Panc1 (cell line): ENCODE measurements around the gene ACCS. TPM values are rescaled to one million over a fixed set of nuclear protein-coding genes. Genes with fewer than 3 reads are reported as not detected.
A peak's percentile ranks its signal among the peaks of the same experiment; 100 is the strongest.

Experiments used
- ATAC-seq: fragments of 200-7000 bp; cut with Tn5 transposase; 2 replicates; pipeline ENCODE4 v1.9.1; 2020; ENCODE audit warnings: mild to moderate bottlenecking, moderate library complexity
- BruUV-seq: library from RNA; stranded (reverse); fragments of 400-500 nt; replicated peaks from 2 replicates; lab custom pipeline; 2021; lab: Mats Ljungman, UMichigan
- CTCF ChIA-PET: fragments of 300-600 bp; sonication (Branson Sonifier 250); formaldehyde crosslinking; loops from one replicate; lab custom pipeline; 2022; ENCODE audit warnings: antibody characterized with exemption; lab: Charles Lee
- POLR2A ChIA-PET: fragments of 300-600 bp; sonication (Branson Sonifier 250); formaldehyde crosslinking; loops from one replicate; lab custom pipeline; 2022; ENCODE audit warnings: antibody characterized with exemption; lab: Charles Lee
- DNase-seq: peaks from one replicate; pipeline ENCODE4 v3.0.0-alpha.2; 2010; ENCODE audit warnings: low read depth, low spot score
- H3K27ac ChIP-seq: 2 replicates; pipeline ENCODE4 v1.5.1; 2011; ENCODE audit warnings: mild to moderate bottlenecking, low read length, inconsistent platforms
- H3K27me3 ChIP-seq: fragments of 200-500 bp; sonication (Bioruptor generic); 2 replicates; pipeline ENCODE4 v1.6.0; 2014; ENCODE audit warnings: low read length, inconsistent platforms; ENCODE audit not compliant: control insufficient read depth, insufficient read depth
- H3K36me3 ChIP-seq: fragments of 200-500 bp; sonication (Bioruptor generic); 2 replicates; pipeline ENCODE4 v1.5.1; 2014; ENCODE audit warnings: inconsistent platforms, mild to moderate bottlenecking, low read length, moderate library complexity; ENCODE audit not compliant: control insufficient read depth, insufficient read depth
- H3K4me1 ChIP-seq: 2 replicates; pipeline ENCODE4 v1.5.1; 2011; ENCODE audit warnings: inconsistent platforms, mild to moderate bottlenecking, low read length, moderate library complexity; ENCODE audit not compliant: control insufficient read depth, insufficient read depth
- H3K4me3 ChIP-seq, 2 experiments: 2 replicates each; pipeline ENCODE4 v1.5.1; 2011 to 2012; ENCODE audit warnings: low read depth in 2 of 2, low read length in 2 of 2, mild to moderate bottlenecking in 2 of 2, inconsistent platforms in 1 of 2, moderate library complexity in 1 of 2
- H3K9me3 ChIP-seq: fragments of 200-500 bp; sonication (Bioruptor generic); 2 replicates; pipeline ENCODE4 v1.5.1; 2014; ENCODE audit warnings: low read depth, mild to moderate bottlenecking, inconsistent platforms, low read length, moderate library complexity; ENCODE audit not compliant: control insufficient read depth, insufficient read depth
- POLR2AphosphoS5 ChIP-seq: IDR thresholded peaks from 2 replicates; pipeline ENCODE4 v1.6.1; 2012; ENCODE audit warnings: mild to moderate bottlenecking, low read depth, low read length, moderate library complexity
- SIN3A ChIP-seq: IDR thresholded peaks from 2 replicates; pipeline ENCODE4 v1.6.1; 2012; ENCODE audit warnings: low read depth, mild to moderate bottlenecking, low read length, moderate library complexity, borderline replicate concordance; ENCODE audit not compliant: insufficient read depth
- TCF7L2 ChIP-seq: IDR thresholded peaks from 2 replicates; pipeline ENCODE4 v1.6.1; 2011; ENCODE audit warnings: mild to moderate bottlenecking, low read depth, low read length, inconsistent platforms
- in situ Hi-C: cut with HindIII; loops from 2 replicates; pipeline ENCODE4 v1.10.0; 2016; ENCODE audit warnings: low sequenced_read_pairs, low pct_unique_long_range_greater_than_20kb
- intact Hi-C: fragments of 100-400 bp; cut with micrococcal nuclease; formaldehyde crosslinking; loops from one replicate; pipeline ENCODE4 v1.10.0; 2022; ENCODE audit not compliant: unreplicated experiment
- total RNA-seq: library from RNA; stranded (reverse); gene quantifications from one replicate; pipeline ENCODE4 v1.2.1, GENCODE V29; 2021; ENCODE audit not compliant: unreplicated experiment
- TF ChIP-seq, protein P1 (sequence below), 2 experiments: IDR thresholded peaks; 2 replicates each; pipeline ENCODE4 v1.6.1; 2011 to 2012; ENCODE audit warnings: low read depth in 2 of 2, control low read depth in 1 of 2, low read length in 1 of 2, mild to moderate bottlenecking in 1 of 2, moderate library complexity in 1 of 2; ENCODE audit not compliant: insufficient read depth in 1 of 2
- TF ChIP-seq, protein P2 (sequence below): fragments of 450-650 bp; IDR thresholded peaks from 2 replicates; pipeline ENCODE4 v1.5.1; 2017; ENCODE audit warnings: mild to moderate bottlenecking

The ACCS gene
- total RNA-seq, 1 experiment from 2014 or later: 38.0 TPM

DNA sequence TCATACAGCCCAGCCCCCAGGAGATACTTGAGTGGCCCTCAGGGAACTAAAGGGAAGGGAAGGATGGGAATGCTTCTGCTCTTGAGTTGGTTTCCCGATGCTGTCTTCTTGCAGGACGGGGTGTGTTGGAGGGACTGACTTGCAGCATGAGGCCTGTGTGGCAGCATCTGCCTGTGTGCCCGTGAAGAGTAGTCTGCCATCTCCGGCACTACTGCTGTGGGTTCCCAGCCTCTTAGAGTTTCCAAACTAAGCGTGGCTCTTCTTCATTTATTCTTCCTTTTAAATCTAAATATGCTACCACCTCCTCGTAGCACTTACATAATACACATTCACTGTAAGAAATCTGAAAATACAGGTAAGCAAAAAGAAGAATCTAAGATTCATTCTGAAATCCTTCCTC is 42.2 kb downstream of the ACCS start:
- no TSS peak for BruUV-seq
- TF ChIP-seq POLR2AphosphoS5: no peak
- no peak for TF ChIP-seq TCF7L2
- no peak for TF ChIP-seq SIN3A
- TF ChIP-seq, protein P1, sequence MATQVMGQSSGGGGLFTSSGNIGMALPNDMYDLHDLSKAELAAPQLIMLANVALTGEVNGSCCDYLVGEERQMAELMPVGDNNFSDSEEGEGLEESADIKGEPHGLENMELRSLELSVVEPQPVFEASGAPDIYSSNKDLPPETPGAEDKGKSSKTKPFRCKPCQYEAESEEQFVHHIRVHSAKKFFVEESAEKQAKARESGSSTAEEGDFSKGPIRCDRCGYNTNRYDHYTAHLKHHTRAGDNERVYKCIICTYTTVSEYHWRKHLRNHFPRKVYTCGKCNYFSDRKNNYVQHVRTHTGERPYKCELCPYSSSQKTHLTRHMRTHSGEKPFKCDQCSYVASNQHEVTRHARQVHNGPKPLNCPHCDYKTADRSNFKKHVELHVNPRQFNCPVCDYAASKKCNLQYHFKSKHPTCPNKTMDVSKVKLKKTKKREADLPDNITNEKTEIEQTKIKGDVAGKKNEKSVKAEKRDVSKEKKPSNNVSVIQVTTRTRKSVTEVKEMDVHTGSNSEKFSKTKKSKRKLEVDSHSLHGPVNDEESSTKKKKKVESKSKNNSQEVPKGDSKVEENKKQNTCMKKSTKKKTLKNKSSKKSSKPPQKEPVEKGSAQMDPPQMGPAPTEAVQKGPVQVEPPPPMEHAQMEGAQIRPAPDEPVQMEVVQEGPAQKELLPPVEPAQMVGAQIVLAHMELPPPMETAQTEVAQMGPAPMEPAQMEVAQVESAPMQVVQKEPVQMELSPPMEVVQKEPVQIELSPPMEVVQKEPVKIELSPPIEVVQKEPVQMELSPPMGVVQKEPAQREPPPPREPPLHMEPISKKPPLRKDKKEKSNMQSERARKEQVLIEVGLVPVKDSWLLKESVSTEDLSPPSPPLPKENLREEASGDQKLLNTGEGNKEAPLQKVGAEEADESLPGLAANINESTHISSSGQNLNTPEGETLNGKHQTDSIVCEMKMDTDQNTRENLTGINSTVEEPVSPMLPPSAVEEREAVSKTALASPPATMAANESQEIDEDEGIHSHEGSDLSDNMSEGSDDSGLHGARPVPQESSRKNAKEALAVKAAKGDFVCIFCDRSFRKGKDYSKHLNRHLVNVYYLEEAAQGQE (IDR thresholded peaks at IDR 0.05; ENCODE audit: insufficient read depth in 1 of 2, low read depth in 2 of 2, low read length in 1 of 2): no peak
- Histone ChIP-seq H3K4me3 (no peak overlapping the region), H3K27ac (no peak overlapping the region), H3K4me1 (no peaks in the 10 kb centered on the region), H3K9me3 (no peaks in the 10 kb centered on the region), H3K27me3 (no peaks in the 10 kb centered on the region), H3K36me3 (no peaks in the 10 kb centered on the region)
- in situ Hi-C loops (no loop called here), intact Hi-C loops (no loop called here)
- DNase-seq (no peak), ATAC-seq (no peak)
- ChIA-PET CTCF (no interaction called here), POLR2A (no interaction called here)

DNA sequence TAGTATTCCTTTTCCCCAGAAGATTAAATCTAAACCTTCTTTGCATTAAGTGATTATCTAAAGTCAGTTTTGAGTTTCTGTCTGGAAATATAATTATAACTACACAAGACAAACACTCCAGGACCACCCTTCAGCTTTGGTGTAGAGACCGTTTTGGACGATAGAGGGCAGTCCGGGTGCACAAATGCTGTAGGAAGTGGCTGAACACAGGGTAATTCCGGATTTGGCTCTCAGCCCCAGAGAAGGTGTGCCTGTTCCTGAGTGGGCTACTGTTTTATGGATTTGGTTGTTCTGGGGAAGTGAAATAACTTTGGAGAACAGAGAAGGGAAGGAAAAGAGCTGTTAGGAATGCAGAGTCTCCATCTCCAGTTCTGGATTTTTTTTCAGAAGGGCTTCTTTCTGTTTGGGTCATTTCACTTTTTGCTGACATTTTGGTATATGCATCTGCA is 44.2 kb downstream of the ACCS start:
- Histone ChIP-seq H3K36me3 (no peaks in the 10 kb centered on the region), H3K9me3 (no peaks in the 10 kb centered on the region), H3K27ac (no peak overlapping the region), H3K4me3 (no peak overlapping the region), H3K27me3 (no peaks in the 10 kb centered on the region), H3K4me1 (no peaks in the 10 kb centered on the region)
- BruUV-seq: no TSS peak
- in situ Hi-C loops: no loop called here
- intact Hi-C loops: no loop called here
- no peak for TF ChIP-seq SIN3A
- TF ChIP-seq POLR2AphosphoS5: no peak
- TF ChIP-seq, protein P2, sequence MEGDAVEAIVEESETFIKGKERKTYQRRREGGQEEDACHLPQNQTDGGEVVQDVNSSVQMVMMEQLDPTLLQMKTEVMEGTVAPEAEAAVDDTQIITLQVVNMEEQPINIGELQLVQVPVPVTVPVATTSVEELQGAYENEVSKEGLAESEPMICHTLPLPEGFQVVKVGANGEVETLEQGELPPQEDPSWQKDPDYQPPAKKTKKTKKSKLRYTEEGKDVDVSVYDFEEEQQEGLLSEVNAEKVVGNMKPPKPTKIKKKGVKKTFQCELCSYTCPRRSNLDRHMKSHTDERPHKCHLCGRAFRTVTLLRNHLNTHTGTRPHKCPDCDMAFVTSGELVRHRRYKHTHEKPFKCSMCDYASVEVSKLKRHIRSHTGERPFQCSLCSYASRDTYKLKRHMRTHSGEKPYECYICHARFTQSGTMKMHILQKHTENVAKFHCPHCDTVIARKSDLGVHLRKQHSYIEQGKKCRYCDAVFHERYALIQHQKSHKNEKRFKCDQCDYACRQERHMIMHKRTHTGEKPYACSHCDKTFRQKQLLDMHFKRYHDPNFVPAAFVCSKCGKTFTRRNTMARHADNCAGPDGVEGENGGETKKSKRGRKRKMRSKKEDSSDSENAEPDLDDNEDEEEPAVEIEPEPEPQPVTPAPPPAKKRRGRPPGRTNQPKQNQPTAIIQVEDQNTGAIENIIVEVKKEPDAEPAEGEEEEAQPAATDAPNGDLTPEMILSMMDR: peak; percentile 90
- TF ChIP-seq, protein P1 (IDR thresholded peaks at IDR 0.05; ENCODE audit: insufficient read depth in 1 of 2, low read depth in 2 of 2, low read length in 1 of 2): no peak
- TF ChIP-seq TCF7L2: no peak
- ChIA-PET POLR2A (no interaction called here), CTCF (no interaction called here)
- no peak for DNase-seq
- peak; percentile 90 for ATAC-seq
